CD4-positive, alpha-beta T cell treated with Interleukin-4 for 4 hours (primary cell): Measurements from ENCODE around the gene PDCD10.

Source experiments
- DNase-seq: peaks from one replicate; pipeline ENCODE4 v3.0.0-alpha.2; 2020

PDCD10 gene

DNA sequence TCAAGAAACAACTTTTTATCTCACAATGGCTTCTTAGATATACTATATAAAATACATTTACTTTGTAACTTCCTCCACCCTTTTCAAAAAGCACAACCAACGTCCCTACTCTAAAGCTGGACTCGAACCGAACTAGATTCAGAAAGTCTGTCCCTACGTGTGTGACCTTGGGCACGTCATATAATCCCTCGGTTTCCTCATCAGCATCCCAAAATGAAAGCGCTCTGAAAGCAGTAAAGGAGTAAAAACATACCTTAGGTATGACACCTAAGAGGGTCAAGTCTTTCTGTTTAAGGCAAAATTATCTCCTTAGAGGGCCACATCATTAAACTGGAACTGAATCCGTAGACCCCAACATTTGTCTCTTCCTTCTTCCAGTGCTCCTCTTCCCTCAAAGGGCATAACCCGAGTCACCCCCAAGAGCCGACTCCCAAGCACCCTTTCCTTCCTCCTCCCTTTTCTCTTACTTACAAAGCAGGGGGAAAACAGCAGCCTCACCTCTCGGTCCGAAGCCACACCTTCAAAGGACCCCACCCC is 663 bp downstream of the PDCD10 start:
- peak; percentile 13 for DNase-seq

DNA sequence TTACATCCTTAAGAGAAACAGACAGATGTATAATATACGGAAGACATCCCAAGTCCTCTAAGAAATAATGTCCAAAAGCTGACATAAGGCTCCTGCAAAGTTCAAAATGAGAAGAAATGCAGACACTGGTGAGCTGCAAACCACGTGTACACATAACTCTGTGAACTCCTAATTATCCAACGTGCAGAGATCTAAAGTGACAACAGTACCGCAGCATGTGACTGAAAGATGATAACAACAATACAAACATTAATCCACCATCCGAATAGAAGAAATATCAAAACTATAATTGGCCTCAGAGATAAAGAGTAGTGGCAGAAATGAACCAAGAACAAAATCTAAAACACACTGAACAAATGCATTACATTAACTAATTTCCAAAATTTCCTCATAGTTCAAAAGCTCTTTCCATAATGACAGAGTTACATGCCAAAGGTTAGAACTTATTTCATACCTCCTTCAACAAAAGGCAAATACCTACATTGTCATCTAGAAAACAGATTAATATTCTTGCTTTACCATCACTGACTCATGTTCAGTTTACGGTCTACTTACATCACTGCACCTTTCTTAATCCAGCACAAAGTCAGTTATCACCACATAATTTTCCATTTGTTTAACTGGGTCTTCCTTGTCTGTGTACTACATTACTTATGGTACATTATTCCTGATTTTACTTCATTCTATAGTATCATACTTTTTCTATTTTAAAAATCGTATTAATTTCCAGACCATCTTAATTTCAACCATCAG is 2.2 kb downstream of the PDCD10 start:
- DNase-seq, result no peak

DNA sequence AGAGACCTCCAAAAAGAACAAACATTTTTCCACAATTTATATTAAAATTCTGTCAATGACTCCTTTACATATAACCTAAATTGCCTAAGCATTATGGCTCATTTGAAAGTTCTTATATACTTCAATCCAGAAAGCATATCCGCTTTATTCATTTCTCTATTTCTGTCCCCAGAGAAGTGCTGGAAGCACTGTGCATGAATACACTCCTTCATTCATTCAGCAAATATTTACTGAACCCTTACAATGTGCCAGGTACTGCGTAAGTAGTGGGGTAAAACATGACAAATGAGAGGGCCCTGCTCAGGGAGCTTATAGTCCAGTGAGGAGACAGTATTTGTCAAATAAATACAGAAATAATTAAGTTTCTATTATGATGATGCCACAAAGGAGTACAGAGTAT is 3.3 kb downstream of the PDCD10 start:
- no peak for DNase-seq

GRCh38 chr3:167729591-167729990 is 5.1 kb downstream of the PDCD10 start:
- DNase-seq, result no peak

- DNase-seq, result no peak
Measured at GRCh38 chr3:167728632-167729323, 5.9 kb downstream of the PDCD10 start.

DNA sequence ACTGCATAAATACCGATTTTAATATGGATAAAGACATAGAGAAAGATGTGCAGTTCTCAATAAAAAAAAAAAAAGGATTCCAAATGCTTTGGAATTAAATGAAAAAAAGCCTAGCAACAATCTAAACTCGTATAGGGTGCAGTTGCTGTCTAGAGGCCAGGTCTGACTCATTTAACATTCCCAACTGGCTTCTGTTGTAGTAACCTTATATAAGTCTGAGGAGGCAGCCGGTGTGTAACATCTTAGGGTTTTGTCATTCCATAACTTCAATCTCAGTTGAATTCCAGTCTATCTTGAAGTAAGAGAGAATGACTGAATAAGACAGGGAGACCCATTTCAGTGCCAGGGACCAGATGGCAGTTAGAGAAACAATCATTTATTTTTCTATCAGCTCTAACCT is 6.5 kb downstream of the PDCD10 start:
- no peak for DNase-seq

- DNase-seq, result no peak
Measured at GRCh38 chr3:167723872-167724271, 10.8 kb downstream of the PDCD10 start.

- no peak for DNase-seq
Measured at GRCh38 chr3:167723025-167723512, 11.6 kb downstream of the PDCD10 start.

- DNase-seq, result no peak
Measured at GRCh38 chr3:167718582-167718981, 16.1 kb downstream of the PDCD10 start.

- no peak for DNase-seq
Measured at GRCh38 chr3:167716920-167717319, 17.8 kb downstream of the PDCD10 start.

DNA sequence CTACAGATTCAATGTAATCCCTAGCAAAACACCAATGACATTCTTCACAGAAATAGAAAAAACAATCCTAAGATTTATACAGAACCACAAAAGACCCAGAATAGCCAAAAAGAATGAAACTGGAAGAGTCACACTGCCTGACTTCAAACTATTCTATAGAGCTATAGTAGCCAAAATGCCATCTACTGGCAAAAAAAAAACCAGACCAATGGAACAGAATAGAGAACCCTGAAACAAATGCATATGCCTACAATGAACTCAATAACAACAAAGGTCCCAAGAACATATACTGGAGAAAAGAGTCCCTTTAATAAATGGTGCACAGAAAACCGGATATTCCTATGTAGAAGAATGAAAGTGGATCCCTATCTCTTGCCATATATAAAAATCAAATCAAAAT is 19.8 kb downstream of the PDCD10 start:
- DNase-seq, result no peak

- DNase-seq, result no peak
Measured at GRCh38 chr3:167712445-167712844, 22.2 kb downstream of the PDCD10 start.

DNA sequence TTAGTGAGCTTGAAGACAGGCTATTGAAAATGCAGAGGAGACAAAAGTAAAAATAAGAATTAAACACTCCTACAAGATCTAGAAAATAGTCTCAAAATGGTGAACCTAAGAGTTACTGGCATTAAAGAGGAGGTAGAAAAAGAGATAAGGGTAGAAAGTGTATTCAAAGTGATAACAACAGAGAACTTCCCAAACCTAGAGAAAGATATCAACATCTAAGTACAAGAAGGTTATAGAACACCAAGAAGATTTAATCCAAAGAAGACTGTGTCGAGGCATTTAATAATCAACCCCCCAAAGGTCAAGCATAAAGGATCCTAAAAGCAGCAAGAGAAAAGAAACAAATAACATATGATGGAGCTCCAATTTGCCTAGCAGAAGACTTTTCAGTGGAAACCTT is 23.3 kb downstream of the PDCD10 start:
- DNase-seq, result no peak

DNA sequence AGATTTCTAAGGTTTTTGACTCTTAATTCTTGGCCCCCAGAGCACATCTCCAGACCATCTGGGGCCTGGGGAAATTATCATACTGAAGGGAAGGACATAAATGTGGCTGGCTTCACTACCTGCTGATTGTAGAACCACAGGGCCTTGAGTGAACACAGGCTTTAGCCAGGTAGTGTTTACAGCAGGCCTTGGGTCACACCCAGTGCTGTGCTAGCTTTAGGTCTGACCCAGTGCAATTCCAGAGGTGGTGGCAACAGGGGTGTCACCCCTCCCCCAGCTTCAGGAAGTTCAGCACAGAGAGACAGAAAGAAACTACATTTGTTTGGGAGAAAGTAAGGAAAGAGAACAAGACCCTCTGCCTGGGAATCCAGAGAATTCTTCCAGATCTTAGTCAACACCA is 24.1 kb downstream of the PDCD10 start:
- no peak for DNase-seq

DNA sequence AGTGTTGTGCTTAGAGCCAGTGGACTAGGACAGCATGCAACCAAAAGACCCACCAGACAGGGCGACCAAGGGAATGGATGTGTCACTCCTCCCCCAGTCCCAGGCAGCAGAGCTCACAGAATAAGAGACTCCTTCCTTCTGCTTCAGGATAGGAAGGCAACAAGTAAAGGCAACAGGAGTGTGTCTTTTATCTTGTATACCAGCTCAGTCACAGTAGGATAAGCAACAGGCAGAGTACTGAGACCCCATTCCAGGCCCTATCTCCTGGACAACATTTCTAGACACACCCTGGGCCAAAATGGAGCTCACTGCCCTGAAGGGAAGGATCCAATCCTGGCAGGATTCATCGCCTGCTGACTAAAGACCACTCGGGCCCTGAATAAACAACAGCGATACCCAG is 25.0 kb downstream of the PDCD10 start:
- no peak for DNase-seq

DNA sequence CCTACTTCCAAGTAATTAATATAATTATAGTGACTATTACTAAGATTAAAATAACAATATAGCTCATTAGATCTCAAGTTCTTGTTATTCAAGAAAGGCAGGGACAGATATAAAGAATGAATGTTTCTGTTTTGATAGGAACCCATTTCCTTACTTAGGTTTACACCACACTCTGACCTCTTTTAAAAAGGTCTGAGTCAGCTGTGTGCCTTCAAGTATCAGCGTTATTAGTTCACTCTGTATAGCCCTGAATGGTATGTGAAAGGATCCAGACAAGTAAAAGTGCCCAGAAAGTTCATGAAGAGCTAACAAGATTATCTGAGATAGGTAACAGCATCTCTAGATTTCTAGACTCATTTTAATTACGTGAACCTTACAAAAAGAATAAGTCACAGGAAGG is 28.9 kb downstream of the PDCD10 start:
- no peak for DNase-seq

DNA sequence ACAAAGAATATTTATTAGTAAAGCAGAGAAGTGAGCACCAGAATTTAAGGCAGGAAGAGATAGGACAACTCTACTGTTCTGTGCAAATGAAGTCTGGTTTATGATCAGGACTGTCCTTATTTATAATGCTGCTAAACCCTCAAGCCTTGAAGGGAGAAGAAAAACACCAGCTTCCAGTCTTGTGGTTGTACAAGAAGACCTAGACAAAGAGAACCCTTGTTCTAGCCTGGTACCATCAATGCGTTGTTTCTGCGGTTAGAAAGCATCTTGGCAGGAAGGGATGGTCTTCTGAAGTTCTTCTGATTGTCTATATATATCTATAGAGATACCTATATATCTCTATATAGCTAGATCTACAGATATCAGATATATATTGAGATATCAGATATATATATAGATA is 33.8 kb downstream of the PDCD10 start:
- no peak for DNase-seq

DNA sequence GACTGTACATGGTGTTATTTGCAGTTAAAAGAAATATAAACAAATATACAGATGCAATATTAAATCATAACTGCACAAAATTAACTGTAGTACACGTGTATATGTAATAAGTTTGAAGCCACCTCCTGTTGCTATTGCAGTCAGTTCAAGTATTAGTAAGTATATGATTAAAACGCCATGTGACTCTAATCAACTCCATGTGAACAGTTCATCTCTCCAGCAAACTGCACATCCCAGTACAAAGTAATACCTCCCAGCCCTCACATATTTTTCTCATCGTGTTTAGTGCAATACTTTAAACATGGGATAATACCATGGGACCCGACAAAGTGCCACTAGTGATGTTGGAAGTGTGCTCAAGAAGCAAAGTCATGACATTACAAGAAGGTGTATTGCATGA is 34.6 kb downstream of the PDCD10 start:
- DNase-seq, result no peak

GRCh38 chr3:167694121-167694520 is 40.6 kb downstream of the PDCD10 start:
- DNase-seq, result no peak

DNA sequence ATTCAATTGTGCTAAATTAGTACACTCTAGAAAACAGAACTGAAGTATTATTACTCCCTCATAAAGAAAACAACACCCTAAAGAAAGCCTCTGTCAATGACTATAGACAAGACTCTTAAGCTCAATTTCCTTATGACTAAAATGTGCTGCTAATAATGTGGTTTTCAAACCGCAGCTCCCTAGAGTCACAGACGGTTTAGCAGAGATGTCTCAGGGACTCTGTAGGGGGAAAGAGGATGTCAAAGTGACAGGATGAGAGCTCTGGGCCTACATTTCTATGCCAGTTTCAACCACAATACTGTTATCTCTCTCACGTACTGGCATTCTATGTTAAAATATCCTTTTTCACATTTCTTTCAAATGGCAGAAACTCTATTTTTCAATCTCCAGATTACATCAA is 43.3 kb downstream of the PDCD10 start:
- DNase-seq, result peak; percentile 61

DNA sequence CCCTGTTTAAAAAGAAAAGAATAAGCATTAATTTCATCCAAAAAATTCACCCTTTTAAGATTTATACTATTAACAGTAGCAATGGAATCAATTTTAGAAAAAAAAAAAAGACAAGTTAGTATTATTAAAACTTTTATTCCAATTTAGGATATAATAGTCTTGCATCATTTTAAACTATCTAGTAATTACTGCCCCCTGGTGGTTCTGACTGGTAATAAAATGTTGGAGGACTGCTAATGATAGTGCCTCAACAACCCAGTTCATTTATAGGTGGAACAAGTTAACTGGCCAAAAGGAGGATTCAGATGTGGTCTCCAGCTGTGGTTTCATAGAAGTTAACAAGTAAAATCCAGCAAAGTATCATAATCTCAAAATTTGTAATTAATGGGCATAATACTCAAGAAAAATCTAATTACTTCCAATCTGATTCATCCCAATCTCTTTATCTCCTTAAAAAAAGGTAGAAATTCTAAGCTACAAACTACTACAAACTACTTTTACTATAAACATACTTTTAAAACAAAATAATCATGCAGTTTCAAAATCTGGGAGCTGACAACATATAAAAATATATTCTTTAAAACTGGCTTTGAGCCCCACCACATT is 50.2 kb downstream of the PDCD10 start:
- DNase-seq, result peak; percentile 81

DNA sequence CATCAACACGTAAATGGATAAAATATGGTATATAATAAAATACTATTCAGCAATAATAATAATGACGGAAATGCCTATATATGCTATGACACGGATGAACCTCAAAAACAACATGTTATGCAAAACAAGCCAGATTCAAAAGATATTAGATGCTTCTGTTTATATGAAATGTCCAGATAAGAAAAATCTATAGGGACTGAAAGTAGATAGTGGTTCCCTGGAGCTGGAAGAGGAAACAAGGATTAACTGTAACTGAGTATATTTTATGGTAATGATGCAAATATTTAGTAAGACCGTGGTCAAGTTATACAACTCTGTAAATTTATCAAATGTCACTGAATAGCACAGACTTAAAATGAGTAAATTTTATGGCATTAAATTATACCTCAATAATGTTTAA is 55.2 kb downstream of the PDCD10 start:
- DNase-seq, result no peak

- DNase-seq, result no peak
Measured at GRCh38 chr3:167675848-167676247, 58.8 kb downstream of the PDCD10 start.

DNA sequence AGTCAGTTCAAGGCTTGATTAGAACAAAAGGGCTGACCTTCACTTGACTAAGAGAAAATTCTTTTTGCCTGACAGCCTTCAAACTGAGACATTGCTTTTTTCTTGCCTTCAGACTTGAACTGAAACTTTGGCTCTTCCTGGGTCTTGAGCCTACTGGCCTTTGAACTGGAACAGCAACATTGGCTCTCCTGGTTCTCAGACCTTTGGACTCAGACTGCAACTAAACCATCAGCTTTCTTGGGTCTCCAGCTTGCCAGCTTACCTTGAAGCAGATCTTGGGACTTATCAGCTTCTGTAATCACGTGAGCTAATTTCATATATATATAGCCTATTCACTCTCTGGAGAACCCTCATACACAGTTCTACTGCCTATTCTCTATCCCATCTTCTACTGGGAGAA is 61.5 kb downstream of the PDCD10 start:
- no peak for DNase-seq
